Skeletal muscle tissue (tissue), 4 donors: ENCODE data around the gene RNASE13. TPM values are rescaled to one million over a fixed set of nuclear protein-coding genes. Genes with fewer than 3 reads are reported as not detected.
A peak's percentile ranks its signal among the peaks of the same experiment; 100 is the strongest.

Source experiments
- H3K27ac ChIP-seq: one replicate; pipeline ENCODE4 v1.7.0; 2013; ENCODE audit warnings: mild to moderate bottlenecking, low read depth, low read length, inconsistent platforms
- H3K27me3 ChIP-seq, 3 donors: one replicate each; pipeline ENCODE4 v1.7.0; 2013; ENCODE audit warnings: low read length in 3 of 3; ENCODE audit not compliant: control insufficient read depth in 3 of 3, insufficient read depth in 3 of 3
- H3K36me3 ChIP-seq, 3 donors: one replicate each; pipeline ENCODE4 v1.7.0; 2013; ENCODE audit warnings: low read length in 3 of 3; ENCODE audit not compliant: control insufficient read depth in 3 of 3, insufficient read depth in 3 of 3
- H3K4me1 ChIP-seq, 3 donors: one replicate each; pipeline ENCODE4 v1.7.0; 2013; ENCODE audit warnings: low read length in 3 of 3, mild to moderate bottlenecking in 3 of 3; ENCODE audit not compliant: control insufficient read depth in 3 of 3, insufficient read depth in 3 of 3
- H3K4me3 ChIP-seq, 3 donors: one replicate each; pipeline ENCODE4 v1.7.0; 2013; ENCODE audit warnings: low read length in 3 of 3
- H3K9ac ChIP-seq, 3 donors: one replicate each; pipeline ENCODE4 v1.7.0; 2013; ENCODE audit warnings: low read length in 3 of 3, mild to moderate bottlenecking in 3 of 3, moderate library complexity in 2 of 3, low read depth in 1 of 3
- H3K9me3 ChIP-seq, 3 donors: one replicate each; pipeline ENCODE4 v1.7.0; 2013; ENCODE audit warnings: low read length in 3 of 3; ENCODE audit not compliant: control insufficient read depth in 3 of 3
- total RNA-seq: library from RNA; depleted of rRNA; stranded (reverse); fragments of >200 nt; gene quantifications from one replicate; pipeline ENCODE4 v1.2.3, GENCODE V29; 2014
- donor health status: Osteomylitis.

RNASE13 gene
- total RNA-seq, 1 donor from 2014 or later, result not detected

DNA sequence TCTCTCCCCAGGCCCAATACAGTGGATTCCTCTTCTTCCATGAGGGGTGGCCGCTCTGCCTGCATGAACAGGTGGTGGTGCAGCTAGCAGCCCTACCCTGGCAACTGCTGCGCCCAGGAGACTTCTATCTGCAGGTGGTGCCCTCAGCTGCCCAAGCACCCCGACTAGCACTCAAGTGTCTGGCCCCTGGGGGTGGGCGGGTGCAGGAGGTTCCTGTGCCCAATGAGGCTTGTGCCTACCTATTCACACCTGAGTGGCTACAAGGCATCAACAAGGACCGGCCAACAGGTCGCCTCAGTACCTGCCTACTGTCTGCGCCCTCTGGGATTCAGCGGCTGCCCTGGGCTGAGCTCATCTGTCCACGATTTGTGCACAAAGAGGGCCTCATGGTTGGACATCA, 39.3 kb upstream of the RNASE13 start:
- peaks cover 25 to 37% (median 26%) of the 10 kb centered on the region in 3 donors for H3K4me1 ChIP-seq
- H3K4me3 ChIP-seq, result no peak overlapping the region
- H3K9me3 ChIP-seq, result no peaks in the 10 kb centered on the region
- no peaks in the 10 kb centered on the region for H3K27me3 ChIP-seq
- no peak overlapping the region for H3K9ac ChIP-seq
- peaks cover 43 to 50% (median 44%) of the 10 kb centered on the region in 3 donors for H3K36me3 ChIP-seq
- no peak overlapping the region for H3K27ac ChIP-seq

DNA sequence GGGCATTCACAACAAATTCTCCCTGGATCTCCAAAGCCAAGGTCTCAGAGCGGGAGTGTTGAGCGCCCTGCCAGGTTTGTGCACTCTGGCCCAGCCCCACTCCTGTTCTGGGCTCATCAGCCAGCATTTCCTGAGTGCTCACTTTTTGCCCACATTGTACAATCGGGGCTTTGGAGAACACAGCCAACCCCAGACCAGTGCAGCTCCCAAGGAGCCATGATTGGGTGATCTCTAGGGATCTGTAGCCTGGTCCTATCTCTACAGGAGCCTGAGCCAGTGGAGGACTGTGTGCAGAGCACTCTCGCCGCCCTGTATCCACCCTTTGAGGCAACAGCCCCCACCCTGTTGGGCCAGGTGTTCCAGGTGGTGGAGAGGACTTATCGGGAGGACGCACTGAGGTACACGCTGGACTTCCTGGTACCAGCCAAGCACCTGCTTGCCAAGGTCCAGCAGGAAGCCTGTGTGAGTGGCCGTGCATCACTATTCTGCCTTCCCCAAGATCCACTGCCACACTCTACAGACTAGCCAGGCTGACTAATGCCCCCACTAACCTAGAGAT, 38.3 kb upstream of the RNASE13 start:
- Histone ChIP-seq H3K36me3 (peaks cover 33 to 39% (median 34%) of the 10 kb centered on the region in 3 donors), H3K9me3 (no peaks in the 10 kb centered on the region), H3K27me3 (no peaks in the 10 kb centered on the region), H3K27ac (peak overlapping the region; percentile 89), H3K4me3 (no peak overlapping the region), H3K9ac (peak overlapping the region in 1 of 3 donors; percentile 36), H3K4me1 (peaks cover 32 to 41% (median 33%) of the 10 kb centered on the region in 3 donors)

GRCh38 chr14:21072031-21072473, 37.4 kb upstream of the RNASE13 start:
- Histone ChIP-seq H3K9ac (peak overlapping the region; percentile 59 to 88 (median 65)), H3K4me3 (peak overlapping the region; percentile 59 to 91 (median 90)), H3K36me3 (peaks cover 26 to 33% (median 30%) of the 10 kb centered on the region in 3 donors), H3K9me3 (no peaks in the 10 kb centered on the region), H3K4me1 (peaks cover 32 to 41% (median 33%) of the 10 kb centered on the region in 3 donors), H3K27ac (peak overlapping the region; percentile 89), H3K27me3 (no peaks in the 10 kb centered on the region)

GRCh38 chr14:21071225-21072030, 36.8 kb upstream of the RNASE13 start:
- peak overlapping the region; percentile 89 for H3K27ac ChIP-seq
- peak overlapping the region; percentile 90 to 94 (median 91) for H3K4me3 ChIP-seq
- H3K27me3 ChIP-seq, result no peaks in the 10 kb centered on the region
- H3K4me1 ChIP-seq, result peaks cover 32 to 41% (median 33%) of the 10 kb centered on the region in 3 donors
- peaks cover 20 to 29% (median 26%) of the 10 kb centered on the region in 3 donors for H3K36me3 ChIP-seq
- no peaks in the 10 kb centered on the region for H3K9me3 ChIP-seq
- H3K9ac ChIP-seq, result peak overlapping the region; percentile 88 to 89 (median 89)

DNA sequence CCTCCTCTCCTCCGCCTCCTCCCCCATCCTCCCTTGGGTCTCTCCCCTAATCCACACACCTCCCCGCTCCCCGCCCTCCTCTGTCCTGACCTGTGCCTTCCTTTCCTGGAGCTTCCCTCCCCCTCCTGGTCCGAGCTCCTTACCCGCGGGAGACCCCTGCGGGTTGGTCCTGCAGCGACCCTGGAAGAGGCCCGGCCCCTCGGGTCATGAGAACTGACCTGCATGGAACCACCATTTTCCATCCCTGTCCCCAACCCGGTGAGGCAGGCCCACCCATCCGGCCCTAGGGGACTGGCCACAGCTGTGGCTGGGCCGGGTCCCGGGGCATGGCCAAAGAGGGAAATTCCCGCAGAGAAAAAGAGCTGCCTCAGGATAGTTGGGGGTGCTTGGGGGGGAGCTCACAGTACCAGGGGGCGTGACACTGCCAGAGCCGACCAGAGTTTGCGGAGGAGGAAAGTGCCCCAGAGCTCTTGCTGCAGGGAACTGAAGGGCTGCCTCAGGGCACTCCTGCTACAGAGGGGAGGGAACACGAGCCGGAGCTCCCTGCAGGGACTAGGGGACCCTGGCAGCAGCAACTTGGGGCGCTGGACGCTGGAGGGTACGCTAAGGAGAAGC, 36.1 kb upstream of the RNASE13 start:
- H3K27ac ChIP-seq, result peak overlapping the region; percentile 89
- peaks cover 32 to 41% (median 33%) of the 10 kb centered on the region in 3 donors for H3K4me1 ChIP-seq
- peak overlapping the region; percentile 90 to 94 (median 91) for H3K4me3 ChIP-seq
- no peaks in the 10 kb centered on the region for H3K27me3 ChIP-seq
- peaks cover 13 to 22% (median 20%) of the 10 kb centered on the region in 3 donors for H3K36me3 ChIP-seq
- no peaks in the 10 kb centered on the region for H3K9me3 ChIP-seq
- H3K9ac ChIP-seq, result peak overlapping the region; percentile 88 to 89 (median 89)

- H3K9ac ChIP-seq, result peak within 1 kb of the TSS; percentile 88 to 89 (median 89)
- peak within 1 kb of the TSS; percentile 90 to 94 (median 91) for H3K4me3 ChIP-seq
- H3K27me3 ChIP-seq, result no peaks in the 10 kb centered on the region
- H3K27ac ChIP-seq, result peak within 1 kb of the TSS; percentile 89
- H3K9me3 ChIP-seq, result no peaks in the 10 kb centered on the region
- peaks cover 7 to 16% (median 14%) of the 10 kb centered on the region in 3 donors for H3K36me3 ChIP-seq
- peaks cover 32 to 41% (median 33%) of the 10 kb centered on the region in 3 donors for H3K4me1 ChIP-seq
Observed at GRCh38 chr14:21070083-21070609, 35.5 kb upstream of the RNASE13 start, which contains the start of gene ARHGEF40. Gene ARHGEF40, plus strand, starts transcription at chr14:21070304. Its CDS starts 93 bp downstream, at chr14:21070397.

- H3K27me3 ChIP-seq, result no peaks in the 10 kb centered on the region
- peaks cover 3 to 11% (median 11%) of the 10 kb centered on the region in 3 donors for H3K36me3 ChIP-seq
- peak overlapping the region; percentile 75 to 91 (median 78) for H3K4me3 ChIP-seq
- H3K27ac ChIP-seq, result peak overlapping the region; percentile 86
- peaks cover 32 to 41% (median 33%) of the 10 kb centered on the region in 3 donors for H3K4me1 ChIP-seq
- H3K9me3 ChIP-seq, result no peaks in the 10 kb centered on the region
- peak overlapping the region; percentile 70 to 88 (median 82) for H3K9ac ChIP-seq
Observed at GRCh38 chr14:21069388-21070082, 34.9 kb upstream of the RNASE13 start.

- Histone ChIP-seq H3K4me1 (peaks cover 32 to 38% (median 33%) of the 10 kb centered on the region in 3 donors), H3K4me3 (peak overlapping the region; percentile 75 to 91 (median 78)), H3K27me3 (no peaks in the 10 kb centered on the region), H3K9me3 (no peaks in the 10 kb centered on the region), H3K9ac (peak overlapping the region; percentile 70 to 88 (median 82)), H3K27ac (peak overlapping the region; percentile 86), H3K36me3 (peaks cover 3 to 8% (median 8%) of the 10 kb centered on the region in 3 donors)
Observed at GRCh38 chr14:21068521-21069387, 34.1 kb upstream of the RNASE13 start.
